Erythroblast (primary cell): Measurements from ENCODE around the gene RETREG2.

Experiments
- GATA1 ChIP-seq: IDR thresholded peaks from 2 replicates; pipeline ENCODE4 v1.6.1; 2011; ENCODE audit warnings: low read depth, mild to moderate bottlenecking, control low read depth, low read length, moderate library complexity
- POLR2A ChIP-seq: IDR thresholded peaks from 2 replicates; pipeline ENCODE4 v1.6.1; 2011; ENCODE audit warnings: mild to moderate bottlenecking, low read length

GRCh38 chr2:219175486-219175885 lies 2.6 kb upstream of the RETREG2 start:
- TF ChIP-seq POLR2A, result no peak
- TF ChIP-seq GATA1, result no peak
